ENCODE data around the gene VAC14.

- TF ChIP-seq, protein P1, sequence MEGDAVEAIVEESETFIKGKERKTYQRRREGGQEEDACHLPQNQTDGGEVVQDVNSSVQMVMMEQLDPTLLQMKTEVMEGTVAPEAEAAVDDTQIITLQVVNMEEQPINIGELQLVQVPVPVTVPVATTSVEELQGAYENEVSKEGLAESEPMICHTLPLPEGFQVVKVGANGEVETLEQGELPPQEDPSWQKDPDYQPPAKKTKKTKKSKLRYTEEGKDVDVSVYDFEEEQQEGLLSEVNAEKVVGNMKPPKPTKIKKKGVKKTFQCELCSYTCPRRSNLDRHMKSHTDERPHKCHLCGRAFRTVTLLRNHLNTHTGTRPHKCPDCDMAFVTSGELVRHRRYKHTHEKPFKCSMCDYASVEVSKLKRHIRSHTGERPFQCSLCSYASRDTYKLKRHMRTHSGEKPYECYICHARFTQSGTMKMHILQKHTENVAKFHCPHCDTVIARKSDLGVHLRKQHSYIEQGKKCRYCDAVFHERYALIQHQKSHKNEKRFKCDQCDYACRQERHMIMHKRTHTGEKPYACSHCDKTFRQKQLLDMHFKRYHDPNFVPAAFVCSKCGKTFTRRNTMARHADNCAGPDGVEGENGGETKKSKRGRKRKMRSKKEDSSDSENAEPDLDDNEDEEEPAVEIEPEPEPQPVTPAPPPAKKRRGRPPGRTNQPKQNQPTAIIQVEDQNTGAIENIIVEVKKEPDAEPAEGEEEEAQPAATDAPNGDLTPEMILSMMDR (IDR thresholded peaks at IDR 0.05), result no peak
- TF ChIP-seq POLR2AphosphoS5 (IDR thresholded peaks at IDR 0.05), result peak; percentile 86
These were observed at the start of gene VAC14 for GRCh38 chr16:70800781-70801480.

Measured in esophagus muscularis mucosa (tissue), 3 donors.